T-helper 2 cell treated with Interferon-gamma antibody and Interleukin-4, amounts not matched to agents 5 μg/mL and 100 μg/mL, for 36 hours (primary cell): ENCODE data around the gene TMEM9B.

ENCODE experiments used
- DNase-seq: peaks from one replicate; pipeline ENCODE4 v3.0.0; 2021; ENCODE audit warnings: low spot score
- H3K27ac Mint-ChIP-seq: one replicate; pipeline ENCODE4 v1.8.0; 2021; ENCODE audit warnings: mild to moderate bottlenecking, mixed read lengths
- H3K27me3 Mint-ChIP-seq: one replicate; pipeline ENCODE4 v1.8.0; 2021; ENCODE audit warnings: low read depth, mixed read lengths
- H3K36me3 Mint-ChIP-seq: one replicate; pipeline ENCODE4 v1.8.0; 2021; ENCODE audit warnings: low read depth, mixed read lengths
- H3K4me1 Mint-ChIP-seq: one replicate; pipeline ENCODE4 v1.8.0; 2021; ENCODE audit warnings: low read depth, mixed read lengths
- H3K4me3 Mint-ChIP-seq: one replicate; pipeline ENCODE4 v1.8.0; 2022; ENCODE audit warnings: mild to moderate bottlenecking, moderate library complexity, mixed read lengths
- H3K9me3 Mint-ChIP-seq: one replicate; pipeline ENCODE4 v1.8.0; 2021; ENCODE audit warnings: mixed read lengths

TMEM9B gene

DNA sequence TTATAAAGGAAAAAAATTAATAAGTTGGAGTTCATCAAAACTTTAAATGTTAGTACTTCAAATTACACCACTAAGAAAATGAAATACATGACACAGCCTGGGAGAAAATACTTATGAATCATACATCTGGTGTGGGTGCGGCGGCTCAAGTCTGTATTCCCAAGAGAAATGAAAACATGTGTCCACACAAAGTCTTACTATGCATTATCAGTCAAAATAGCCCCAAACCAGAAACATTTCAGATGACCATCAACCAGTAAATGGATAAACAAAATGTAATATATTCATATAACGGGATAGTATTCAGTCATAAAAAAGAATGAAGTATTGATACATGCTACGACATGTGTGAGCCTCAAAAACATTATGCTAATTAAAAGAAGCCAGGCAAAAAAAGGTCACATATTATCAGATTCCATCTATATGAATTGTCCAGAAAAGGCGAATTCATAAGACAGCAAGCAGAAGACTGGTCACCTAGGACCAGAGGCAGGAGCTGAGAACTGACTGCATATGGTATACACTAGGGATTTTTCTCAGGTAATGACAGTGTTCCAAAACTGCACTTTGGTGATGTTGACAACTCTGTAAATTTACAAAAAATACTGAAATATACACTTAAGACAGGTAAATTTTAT lies 58.6 kb downstream of the TMEM9B start:
- Mint-ChIP-seq H3K27ac (no peak overlapping the region), H3K27me3 (peaks cover 48% of the 10 kb centered on the region), H3K4me3 (no peak overlapping the region), H3K4me1 (peaks cover 18% of the 10 kb centered on the region), H3K36me3 (no peaks in the 10 kb centered on the region), H3K9me3 (no peaks in the 10 kb centered on the region)
- no peak for DNase-seq

- no peak for DNase-seq
- H3K9me3 Mint-ChIP-seq = peaks cover 17% of the 10 kb centered on the region
Observed at GRCh38 chr11:8899119-8899753, 65.0 kb downstream of the TMEM9B start.

More at GRCh38 chr11:8899119-8899753, 65.0 kb downstream of the TMEM9B start:
- no peak overlapping the region for H3K27ac Mint-ChIP-seq
- H3K27me3 Mint-ChIP-seq = peaks cover 7% of the 10 kb centered on the region
- H3K4me1 Mint-ChIP-seq = no peaks in the 10 kb centered on the region
- H3K36me3 Mint-ChIP-seq = peaks cover 2% of the 10 kb centered on the region
- no peak overlapping the region for H3K4me3 Mint-ChIP-seq
